ACHN (cell line): ENCODE results near the gene TROAP.
"Not testable (repeated sequence)": the region's sequence is repeated elsewhere in the genome, so short reads cannot be mapped to it uniquely, and the experiment has no call there.

Experiments
- DNase-seq: peaks from one replicate; pipeline ENCODE4 v3.0.0-alpha.2; 2015
- in situ Hi-C: cut with HindIII; loops from 2 replicates; pipeline ENCODE4 v1.10.0; 2017; ENCODE audit warnings: low sequenced_read_pairs, low pct_ligation_motif_present, low pct_unique_long_range_greater_than_20kb

TROAP gene

DNA sequence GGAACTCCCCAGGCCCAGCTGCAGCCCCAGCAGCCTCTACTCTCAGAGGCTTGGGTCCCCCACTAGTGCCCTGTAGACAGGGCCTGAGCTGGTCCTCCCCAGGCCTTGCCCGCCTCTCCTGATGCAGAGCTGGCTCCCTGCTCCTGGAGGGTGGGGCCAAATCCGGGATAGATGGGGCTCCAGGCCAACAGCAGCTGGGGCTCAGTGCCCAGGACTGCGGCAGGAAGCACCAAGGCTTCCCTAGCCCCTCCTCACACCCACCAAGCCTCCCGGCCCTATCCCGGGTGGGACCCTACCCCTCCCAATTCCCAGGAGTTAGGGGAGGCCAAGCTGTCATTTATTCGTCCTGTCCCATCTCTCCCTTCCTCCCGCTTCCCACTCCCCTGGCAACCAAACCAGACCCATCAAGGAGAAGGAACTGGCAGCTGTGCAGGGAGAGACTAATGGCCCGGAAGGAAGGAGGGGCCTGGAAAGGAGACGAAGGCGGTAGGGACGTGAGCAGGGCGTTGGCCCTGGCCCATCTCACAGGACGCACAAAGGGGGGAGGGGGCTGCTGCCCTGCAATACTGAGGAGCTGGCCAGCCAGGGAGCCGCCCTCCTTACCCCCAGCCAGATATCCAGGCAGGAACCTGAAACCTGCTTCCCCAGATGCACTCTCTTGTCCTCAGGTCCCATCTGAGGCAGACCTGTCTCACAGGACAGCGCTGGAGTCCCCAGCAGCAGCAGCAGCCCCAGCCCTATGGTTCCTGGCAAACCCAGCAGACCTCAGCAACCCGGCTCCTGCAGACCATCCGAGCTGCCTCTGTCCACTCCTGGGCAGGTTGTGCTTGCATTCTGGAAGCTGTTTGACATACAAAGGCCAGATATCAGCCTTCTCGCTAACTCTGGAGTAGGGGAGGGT, 29.7 kb upstream of the TROAP start:
- in situ Hi-C loops: no loop called here
- no peak for DNase-seq

DNA sequence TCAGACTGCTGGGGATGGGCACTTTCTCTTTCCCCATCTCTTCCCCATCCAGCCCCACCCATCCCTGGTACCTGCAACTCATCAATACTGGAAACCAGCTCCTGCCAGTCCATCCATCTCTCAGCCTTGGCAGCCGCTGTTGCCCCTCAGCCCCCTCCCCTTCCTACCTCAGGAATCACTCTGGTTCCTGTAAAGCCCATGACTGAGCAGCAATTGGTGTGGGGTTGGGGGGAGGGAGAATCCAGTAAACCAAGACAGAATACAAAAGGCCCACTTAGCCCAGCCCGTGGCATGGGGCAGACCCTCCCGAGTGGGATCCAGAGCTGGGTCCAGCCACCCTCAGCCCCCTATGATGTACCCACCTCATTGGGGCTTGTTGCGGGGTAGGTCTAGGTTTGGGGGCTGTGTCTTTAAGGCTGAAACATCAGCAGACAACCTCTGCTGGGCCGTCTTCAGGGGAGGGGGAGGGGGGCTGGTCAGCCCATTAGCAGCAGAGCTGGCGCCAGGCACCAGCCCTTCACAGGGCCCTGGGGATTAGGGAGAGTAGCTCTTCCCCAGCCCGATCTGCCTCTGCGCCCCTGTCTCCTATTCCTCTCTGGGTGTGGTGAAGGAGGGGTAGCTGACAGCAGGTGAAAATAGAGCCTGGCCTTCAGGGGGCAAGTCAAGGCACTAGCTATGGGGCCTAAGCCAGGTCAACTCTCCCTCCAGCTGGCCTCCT, 28.8 kb upstream of the TROAP start:
- in situ Hi-C loops: no loop called here
- no peak for DNase-seq

DNA sequence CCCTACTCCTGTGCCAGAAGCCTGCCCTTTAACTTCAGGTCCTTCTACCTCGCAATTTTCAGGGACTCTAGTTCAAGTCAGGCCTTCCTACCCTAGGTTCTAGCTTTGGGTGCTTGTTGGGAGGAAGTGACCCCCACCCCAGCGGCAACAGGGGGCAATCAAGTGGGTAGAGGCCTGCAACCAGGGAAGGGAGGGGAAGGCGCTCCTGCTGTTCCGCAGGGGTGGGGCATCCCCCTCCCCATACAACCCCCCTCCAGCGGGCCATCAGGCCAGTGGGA, 28.3 kb upstream of the TROAP start:
- in situ Hi-C loops: no loop called here

DNA sequence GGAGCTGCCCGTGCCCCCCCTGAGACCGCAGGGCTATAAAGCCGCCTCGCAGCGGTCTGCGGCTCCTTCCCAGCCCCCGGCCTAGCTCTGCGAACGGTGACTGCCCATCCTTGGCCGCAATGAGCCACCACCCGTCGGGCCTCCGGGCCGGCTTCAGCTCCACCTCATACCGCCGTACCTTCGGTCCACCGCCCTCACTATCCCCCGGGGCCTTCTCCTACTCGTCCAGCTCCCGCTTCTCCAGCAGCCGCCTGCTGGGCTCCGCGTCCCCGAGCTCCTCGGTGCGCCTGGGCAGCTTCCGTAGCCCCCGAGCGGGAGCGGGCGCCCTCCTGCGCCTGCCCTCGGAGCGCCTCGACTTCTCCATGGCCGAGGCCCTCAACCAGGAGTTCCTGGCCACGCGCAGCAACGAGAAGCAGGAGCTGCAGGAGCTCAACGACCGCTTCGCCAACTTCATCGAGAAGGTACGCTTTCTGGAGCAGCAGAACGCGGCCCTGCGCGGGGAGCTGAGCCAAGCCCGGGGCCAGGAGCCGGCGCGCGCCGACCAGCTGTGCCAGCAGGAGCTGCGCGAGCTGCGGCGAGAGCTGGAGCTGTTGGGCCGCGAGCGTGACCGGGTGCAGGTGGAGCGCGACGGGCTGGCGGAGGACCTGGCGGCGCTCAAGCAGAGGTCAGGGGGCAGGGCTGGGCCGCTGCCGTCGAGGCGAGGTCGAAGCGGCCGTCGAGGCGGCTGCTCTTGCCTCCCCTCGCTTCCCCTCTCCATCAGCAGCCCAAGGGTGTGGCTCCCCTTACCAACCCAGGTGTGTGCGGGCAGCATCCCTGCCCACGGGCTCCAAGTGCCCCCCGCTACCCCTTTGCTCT, 27.7 kb upstream of the TROAP start, which contains the start of gene PRPH:
PRPH (plus strand) TSS at position 66 of the 855 bp plus-strand sequence; CDS start at position 120, 54 bp downstream.
- in situ Hi-C loops: no loop called here
- no peak for DNase-seq

More for the DNA sequence above, 28.3 kb upstream of the TROAP start:
- no peak for DNase-seq

DNA sequence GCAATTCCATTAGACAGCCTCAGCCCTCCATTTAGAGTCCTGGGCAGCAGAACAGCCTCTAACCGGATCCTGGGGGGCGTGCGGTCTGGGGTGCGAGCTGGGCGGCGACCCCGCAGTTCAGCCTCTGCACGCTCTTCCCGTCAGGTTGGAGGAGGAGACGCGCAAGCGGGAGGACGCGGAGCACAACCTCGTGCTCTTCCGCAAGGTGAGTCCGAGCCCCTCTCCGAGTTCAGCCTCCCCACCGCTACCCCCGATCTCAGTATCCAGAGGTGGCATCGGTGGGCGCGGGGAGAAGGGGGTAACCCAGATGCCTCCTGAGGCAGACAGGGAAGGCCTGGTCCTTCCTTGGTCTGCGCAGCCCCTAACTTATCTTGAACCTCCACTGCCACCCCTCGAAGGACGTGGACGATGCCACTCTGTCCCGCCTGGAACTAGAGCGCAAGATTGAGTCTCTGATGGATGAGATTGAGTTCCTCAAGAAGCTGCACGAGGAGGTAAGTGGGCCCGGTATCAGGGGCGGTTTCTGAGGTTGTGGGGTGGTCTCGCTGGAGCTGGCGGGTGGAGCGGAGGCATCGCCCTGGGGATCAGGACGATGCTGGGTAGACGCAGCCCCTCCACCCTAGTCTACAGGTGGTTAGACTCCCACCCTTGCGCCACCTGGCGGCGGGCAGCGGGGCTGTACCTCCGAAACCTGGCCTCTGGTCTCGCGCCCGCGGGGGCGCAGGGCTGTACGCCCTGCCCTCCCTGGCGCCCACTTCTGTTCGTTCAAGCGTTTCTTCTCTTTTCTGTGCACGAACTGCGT, 26.8 kb upstream of the TROAP start:
- peak; percentile 60 for DNase-seq
- in situ Hi-C loops: no loop called here

DNA sequence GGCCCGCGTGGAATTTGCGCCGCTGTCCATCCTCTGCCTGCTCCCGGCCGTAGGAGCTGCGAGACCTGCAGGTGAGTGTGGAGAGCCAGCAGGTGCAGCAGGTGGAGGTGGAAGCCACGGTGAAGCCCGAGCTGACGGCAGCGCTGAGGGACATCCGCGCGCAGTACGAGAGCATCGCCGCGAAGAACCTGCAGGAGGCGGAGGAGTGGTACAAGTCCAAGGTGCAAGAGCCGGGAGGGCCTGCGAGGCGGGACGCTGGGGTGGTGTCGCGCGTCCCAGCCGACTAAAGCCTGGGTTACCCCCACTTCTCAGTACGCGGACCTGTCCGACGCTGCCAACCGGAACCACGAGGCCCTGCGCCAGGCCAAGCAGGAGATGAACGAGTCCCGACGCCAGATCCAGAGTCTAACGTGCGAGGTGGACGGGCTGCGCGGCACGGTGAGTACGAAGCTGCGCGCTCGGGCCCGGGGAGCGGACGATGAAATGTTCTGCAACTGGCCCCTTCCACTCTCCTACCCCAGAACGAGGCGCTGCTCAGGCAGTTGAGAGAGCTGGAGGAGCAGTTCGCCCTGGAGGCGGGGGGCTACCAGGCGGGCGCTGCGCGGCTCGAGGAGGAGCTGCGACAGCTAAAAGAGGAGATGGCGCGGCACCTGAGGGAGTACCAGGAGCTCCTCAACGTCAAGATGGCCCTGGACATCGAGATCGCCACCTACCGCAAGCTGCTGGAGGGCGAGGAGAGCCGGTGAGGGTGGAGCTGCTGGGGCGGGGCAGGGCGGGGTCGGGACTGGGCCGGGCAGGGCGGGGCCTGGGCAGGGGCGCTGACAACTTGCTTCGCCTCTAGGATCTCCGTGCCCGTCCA, 26.0 kb upstream of the TROAP start:
- in situ Hi-C loops: no loop called here
- peak; percentile 83 for DNase-seq

DNA sequence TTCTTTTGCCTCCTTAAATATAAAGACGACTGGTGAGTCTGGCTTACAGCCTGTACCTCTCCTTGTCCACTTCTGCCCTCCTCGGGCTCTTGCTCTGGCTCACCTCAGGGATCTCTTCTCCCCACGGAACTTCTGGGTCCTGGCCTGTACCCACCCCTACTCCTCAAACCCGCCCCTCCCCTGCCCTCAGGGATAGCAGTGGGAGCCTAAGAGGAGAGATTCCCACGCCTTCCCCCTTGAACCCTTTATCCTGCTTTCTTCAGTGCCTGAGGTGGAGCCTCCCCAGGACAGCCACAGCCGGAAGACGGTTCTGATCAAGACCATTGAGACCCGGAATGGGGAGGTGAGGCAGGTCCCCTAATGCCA, 25.4 kb upstream of the TROAP start:
- in situ Hi-C loops: no loop called here
- DNase-seq: no peak

DNA sequence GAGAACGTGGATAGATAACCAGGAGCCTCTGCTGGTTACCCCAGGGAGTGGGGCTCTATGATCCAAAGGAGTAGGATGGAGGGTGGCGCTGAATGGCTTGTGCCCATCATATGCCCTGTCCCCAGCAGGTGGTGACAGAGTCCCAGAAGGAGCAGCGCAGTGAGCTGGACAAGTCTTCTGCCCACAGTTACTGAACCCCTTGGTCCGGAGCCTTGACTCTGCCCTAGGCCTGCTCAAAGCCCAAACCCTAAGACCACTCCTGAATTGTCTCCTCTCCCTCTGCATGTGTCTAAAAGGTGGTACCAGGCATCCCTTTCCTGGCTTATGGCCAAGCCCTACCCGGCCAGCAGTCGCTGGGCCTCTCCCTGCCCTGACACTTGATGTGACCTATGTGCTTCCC, 24.9 kb upstream of the TROAP start:
- no peak for DNase-seq
- in situ Hi-C loops: no loop called here

DNA sequence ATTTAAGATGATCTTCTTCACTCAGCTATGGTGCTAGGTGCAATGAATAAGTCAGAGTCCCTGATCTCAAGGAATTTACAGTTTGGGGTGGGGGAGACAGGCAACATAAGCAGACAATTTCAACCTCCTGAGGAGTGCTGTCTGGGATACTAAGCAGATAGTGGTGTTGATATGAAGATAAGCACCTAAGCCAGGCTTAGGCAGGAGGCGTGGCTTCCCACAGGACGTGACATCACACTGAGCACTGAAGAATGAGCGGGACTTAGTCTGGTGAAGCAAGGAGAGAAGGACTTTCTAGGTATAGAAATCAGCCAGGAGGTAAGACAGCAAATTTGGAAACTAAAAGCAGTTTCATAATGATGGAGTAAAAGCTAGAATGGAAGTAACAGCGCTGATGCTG, 21.3 kb upstream of the TROAP start:
- no peak for DNase-seq
- in situ Hi-C loops: no loop called here

DNA sequence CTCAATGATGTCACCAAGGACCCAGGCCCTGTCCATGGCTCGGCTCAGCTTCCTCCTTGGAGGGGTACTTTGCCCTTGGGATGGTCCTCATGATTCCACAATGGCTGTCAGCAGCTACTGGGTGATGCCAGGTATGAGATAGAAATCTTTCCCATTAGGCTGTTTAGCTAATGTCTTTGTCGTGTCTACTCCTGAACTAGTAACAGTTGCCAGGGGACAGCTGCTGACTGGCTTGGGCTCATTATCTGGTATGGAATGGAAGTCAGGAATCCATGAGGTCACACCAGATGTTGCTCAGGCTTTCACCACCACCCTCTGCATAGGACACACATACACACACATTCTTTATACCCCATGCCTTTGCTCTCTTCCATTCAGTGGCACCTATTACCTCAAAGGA, 18.9 kb upstream of the TROAP start:
- in situ Hi-C loops: no loop called here
- no peak for DNase-seq

DNA sequence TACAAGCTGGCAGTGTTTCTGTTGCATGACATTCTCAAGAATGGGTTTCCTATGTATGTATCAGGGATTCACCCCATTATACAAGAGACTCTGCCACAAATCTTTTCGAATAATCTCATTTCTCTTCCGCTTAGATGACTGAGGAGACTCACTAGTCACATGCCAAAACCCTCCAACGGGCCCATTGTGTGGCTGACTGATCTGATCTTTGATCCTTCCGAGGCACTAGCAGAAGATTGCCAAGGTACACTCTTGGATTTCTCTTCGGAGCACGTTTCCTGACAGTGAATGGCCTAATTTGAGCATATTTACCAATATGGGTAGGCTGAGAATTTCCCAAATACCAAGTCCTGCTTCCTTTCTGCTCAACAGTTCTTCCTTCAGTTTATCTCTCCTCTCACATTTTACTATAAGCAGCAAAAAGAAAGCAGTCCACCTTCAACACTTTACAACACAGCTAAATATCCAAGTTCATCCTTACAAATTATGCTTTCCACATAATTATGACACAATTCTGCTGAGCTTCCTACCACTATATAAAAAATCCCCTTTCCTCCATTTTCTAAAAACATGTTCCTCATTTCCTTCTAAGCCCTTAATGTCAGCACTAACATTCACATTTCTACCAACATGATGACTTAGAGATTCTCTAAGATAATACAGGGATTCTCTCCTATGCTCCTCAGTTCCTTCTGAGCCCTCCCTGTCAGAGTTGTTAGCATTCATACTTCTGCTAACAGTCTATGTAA, 17.1 kb upstream of the TROAP start:
- in situ Hi-C loops: no loop called here
- DNase-seq: no peak

DNA sequence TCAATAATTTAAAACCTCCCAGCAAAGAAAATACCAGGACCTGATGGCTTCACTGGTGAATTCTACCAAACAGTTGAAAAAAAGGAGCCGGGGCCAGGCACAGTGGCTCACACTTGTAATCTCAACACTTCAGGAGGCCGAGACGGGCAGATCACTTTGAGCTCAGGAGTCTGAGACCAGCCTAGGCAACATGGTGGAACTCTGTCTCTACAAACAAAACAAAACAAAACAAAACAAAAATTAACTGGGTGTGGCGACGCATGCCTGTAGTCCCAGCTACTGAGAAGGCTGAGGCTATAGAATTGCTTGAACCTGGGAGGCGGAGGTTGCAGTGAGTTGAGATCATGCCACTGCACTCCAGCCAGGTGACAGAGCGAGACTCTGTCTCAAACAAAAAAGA, 13.7 kb upstream of the TROAP start:
- DNase-seq: no peak
- in situ Hi-C loops: no loop called here

DNA sequence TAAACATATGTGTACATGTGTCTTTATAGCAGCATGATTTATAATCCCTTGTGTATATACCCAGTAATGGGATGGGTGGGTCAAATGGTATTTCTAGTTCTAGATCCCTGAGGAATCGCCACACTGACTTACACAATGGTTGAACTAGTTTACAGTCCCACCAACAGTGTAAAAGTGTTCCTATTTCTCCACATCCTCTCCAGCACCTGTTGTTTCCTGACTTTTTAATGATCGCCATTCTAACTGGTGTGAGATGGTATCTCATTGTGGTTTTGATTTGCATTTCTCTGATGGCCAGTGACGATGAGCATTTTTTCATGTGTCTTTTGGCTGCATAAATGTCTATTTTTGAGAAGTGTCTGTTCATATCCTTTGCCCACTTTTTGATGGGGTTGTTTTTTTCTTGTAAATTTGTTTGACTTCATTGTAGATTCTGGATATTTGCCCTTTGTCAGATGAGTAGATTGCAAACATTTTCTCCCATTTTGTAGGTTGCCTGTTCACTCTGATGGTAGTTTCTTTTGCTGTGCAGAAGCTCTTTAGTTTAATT, 12.5 kb upstream of the TROAP start:
- in situ Hi-C loops, DNase-seq: not testable (repeated sequence)

DNA sequence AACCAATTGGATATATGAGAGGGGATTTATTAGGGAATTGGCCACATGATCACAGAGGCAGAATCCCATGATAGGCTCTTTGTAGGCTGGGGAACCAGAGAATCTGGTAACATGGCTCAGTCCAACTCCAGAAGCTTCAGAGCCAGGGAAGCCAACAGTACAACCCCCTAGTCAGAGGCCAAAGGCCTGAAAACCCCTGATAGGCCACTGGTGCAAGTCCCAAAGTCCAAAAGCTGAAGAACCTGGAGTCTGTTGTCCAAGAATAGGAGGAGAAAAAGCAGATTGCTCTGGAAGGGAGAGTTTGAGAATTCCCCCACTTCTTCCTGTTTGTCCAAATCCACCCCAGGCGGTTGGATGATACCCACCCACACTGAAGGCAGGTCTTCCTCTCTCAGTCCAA, 8.2 kb upstream of the TROAP start:
- in situ Hi-C loops: no loop called here

DNA sequence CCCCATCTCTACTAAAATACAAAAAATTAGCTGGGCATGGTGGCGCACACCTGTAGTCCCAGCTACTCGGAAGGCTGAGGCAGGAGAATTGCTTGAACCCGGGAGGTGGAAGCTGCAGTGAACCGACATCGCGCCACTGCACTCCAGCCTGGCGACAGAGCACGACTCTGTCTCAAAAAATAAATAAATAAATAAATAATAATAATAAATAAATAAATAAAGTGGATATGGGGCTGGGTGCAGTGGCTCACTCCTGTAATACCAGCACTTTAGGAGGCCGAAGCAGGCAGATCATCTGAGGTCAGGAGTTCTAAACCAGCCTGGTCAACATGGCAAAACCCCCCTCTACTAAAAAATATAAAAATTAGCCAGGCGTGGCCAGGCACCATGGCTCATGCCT, 5.9 kb upstream of the TROAP start:
- in situ Hi-C loops, DNase-seq: not testable (repeated sequence)

More for the DNA sequence above, 8.2 kb upstream of the TROAP start:
- DNase-seq: no peak

DNA sequence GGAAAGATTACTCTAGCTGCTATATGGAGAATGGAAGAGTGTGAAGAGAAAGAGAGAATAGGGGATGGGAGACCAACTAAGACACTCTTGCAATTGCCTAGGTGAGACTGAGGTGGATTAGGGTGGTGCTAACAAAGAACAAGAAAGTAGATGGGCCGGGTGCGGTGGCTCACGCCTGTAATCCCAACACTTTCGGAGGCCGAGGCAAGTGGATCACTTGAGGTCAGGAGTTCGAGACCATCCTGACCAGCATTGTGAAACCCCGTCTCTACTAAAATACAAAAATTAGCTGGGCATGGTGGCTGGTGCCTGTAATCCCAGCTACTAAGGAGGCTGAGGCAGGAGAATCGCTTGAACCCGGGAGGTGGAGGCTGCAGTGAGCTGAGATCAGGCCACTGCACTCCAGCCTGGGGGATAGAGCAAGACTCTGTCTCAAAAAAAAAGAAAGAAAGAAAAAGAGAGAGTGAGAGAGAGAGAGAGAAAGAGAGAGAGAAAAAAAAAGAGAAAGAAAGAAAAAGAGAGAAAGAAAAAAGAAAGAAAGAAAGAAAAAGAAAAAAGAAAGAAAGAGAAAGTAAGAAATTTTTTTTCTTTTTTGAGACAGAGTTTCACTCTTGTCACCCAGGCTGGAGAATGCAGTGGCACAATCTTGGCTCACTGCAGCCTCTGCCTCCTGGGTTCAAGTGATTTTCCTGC, 2.5 kb upstream of the TROAP start:
- DNase-seq, in situ Hi-C loops: not testable (repeated sequence)
